HG02623 (cell line): Measurements from ENCODE around the gene GGTA1.

Experiments used
- ATAC-seq: cut with Tn5 transposase; IDR thresholded peaks from one replicate; pipeline ENCODE4 v1.9.1; 2021; ENCODE audit warnings: moderate library complexity; ENCODE audit not compliant: unreplicated experiment

Gene GGTA1

GRCh38 chr9:121500165-121500478, 478 bp upstream of the GGTA1 start:
- ATAC-seq: no peak

GRCh38 chr9:121499177-121499426, 542 bp downstream of the GGTA1 start:
- no peak for ATAC-seq

DNA sequence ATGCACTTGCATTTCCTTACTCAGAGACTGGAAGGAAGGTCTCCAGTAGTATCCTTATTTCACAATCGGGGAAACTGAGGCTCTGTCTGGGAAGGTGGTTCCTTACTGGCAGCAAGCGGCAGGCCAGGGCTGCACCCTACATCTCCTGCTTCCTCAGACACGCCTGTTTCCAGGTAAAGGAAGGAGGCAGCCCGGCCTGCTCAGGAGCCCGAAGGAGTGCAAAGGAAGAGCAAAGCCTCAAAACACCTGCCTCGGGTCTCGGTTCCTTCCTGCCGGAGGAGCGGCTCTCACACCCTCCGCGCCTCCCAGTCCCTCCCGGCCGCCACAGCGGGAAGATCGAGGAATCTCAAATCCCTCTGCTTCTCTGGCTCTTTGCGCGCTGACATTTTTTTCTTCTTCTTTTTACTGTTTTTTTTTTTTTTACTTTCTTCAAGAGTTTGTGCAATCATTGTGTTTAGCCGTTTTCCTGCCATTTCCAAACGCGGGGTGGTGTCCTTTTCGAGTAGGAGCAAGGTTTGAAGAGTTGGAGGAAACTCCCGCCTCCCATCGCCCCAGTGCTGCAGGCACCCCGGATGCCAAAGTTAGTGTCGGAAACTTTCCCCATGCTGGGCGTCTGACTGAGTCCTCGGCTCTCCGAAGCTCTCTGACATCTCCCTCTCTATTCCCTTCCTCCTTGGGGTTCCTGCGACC, 1.0 kb downstream of the GGTA1 start:
- ATAC-seq: no peak

DNA sequence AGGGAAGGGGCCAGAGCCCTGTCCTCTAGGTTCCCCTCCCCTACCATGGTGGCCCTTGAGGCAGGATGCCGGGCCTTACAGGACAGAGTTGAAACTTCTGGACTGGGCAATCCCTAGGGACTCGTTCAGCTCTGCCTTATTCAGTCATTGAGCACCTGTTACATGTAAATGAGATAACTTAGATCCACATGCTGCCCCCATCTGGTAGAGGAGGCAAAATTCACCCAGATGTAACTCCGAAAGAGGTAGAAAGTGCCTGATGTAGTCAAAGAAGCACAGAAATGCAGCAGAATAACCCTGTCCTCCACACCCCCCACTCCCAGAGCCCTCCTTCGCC, 1.5 kb downstream of the GGTA1 start:
- peak; percentile 76 for ATAC-seq

DNA sequence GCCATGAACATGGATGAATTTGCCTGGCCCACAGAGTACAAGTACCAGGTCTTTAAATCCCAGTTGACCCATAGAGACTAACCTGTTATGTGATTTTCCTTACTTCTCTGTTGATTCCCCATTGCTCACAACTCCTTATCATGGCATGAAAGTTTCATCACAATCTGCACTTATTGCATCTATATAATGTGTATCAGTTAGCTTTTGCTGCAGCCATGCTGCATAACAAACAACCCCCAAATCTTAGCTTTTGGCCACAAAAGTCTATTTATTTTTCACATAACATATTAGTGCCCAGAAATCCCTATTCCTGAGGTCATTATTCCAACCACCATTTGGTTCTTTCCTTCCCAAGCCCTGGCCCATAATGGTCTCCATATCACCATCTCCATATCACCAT, 3.7 kb downstream of the GGTA1 start:
- ATAC-seq: no peak

DNA sequence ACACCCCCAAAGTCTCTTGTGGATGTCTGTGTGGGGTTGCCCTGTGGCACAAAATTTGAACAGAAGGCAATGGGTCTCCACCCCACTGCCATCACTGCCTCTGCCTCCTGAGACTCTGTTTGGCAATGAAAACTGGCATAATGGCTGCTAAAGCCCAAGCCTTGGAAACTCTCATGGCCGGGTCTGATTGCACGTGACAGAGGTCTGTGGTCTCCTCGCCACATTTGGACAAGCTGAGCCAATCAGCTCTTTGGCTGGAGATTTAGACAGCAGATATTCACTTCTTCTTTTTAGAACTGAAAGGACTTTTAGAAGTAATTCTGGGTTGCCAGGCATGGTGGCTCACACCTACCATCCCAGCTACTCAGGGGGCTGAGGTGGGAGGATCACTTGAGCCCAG, 5.5 kb downstream of the GGTA1 start:
- no peak for ATAC-seq

GRCh38 chr9:121491111-121491510, 8.5 kb downstream of the GGTA1 start:
- no peak for ATAC-seq

DNA sequence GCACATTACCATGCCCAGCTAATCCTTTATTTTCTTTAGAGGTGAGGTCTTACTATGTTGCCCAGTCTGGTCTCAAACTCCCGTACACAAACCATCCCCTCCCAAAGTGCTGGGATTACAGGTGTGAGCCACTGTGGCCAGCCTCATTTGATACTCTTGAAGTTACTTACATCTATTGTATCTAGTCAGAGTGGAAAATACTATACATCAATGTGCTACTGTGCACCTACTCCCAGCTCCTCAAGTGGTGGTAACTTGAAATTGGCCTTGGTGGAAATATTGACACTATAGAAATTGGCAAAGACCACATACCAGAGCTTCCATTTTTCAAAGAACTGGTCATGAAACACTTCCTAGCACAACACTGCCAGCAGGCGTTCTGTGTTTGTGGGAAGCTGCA, 10.3 kb downstream of the GGTA1 start:
- no peak for ATAC-seq

DNA sequence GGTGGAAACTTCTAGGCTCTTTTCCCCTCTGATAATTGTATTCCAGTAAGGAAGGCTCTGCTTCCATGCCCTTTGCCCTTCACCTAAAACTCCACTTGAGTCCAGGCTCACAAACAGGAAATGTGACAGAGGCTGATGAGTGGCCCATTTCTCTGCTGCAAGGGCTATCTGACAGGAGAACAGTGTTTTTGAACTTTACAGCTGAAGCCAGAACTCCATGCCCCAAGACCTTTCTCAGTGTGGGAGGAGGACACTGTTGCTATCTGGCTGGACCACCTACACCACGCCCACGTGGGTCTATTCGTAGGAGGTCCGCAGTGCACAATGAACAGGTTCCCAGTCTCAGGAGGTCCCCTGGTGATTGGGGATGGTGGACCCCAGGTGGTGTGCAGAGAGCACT, 13.6 kb downstream of the GGTA1 start:
- ATAC-seq: no peak

DNA sequence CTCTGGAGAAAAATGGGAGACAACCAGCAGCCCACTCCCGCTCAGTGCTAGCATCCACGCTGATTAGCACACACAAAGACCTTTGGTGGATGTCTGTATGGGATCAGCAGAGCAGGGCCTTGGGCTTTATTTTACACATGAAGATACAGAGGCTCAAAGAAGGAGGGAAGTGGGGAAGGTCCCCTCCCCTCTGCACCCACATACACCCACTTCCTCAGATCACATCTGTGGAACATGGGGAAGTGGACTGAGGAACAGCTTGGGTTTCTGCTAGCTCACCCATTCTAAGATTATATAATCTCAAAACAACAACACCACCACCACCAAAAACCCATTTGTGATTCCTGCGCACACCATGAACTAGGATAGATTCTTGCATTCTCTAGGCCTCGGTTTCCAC, 14.0 kb downstream of the GGTA1 start:
- ATAC-seq: no peak

DNA sequence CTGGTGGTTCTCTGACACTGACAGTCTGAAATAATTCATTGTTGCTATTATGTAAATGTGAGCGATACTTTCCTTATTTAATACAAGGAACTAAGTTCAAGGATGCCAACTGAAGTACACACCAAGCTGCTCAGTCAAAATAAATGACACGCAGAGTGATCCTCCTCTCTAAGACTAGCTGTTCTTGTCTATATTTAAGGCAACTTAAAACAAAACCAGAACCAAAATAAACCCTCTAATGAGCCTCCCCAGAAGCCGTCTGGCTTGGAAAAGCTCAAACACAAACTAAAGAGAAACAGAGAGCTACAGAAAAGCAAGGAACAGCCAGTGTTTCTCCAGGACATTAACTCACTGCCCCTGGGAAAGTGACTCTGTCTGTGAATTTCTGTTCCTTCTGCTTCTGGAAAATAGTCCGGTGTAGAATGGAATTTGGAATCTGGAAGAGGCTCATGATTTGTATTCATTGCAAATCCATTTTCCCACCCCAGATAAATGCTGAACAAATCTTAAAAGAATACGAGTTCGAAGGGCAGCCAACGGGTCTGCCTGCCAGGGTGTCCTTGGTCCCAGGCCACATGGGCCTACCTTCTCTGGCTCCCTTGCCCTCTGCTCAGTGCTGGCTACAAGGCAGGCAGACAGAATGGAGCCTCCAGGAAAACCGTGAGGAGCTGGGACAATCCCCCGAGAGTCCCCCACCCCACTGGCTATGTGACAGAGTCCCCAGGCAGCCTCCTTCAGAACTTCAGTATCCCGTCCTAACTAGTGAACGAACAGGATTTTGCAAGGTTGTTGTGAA, 14.8 kb downstream of the GGTA1 start:
- ATAC-seq: no peak

DNA sequence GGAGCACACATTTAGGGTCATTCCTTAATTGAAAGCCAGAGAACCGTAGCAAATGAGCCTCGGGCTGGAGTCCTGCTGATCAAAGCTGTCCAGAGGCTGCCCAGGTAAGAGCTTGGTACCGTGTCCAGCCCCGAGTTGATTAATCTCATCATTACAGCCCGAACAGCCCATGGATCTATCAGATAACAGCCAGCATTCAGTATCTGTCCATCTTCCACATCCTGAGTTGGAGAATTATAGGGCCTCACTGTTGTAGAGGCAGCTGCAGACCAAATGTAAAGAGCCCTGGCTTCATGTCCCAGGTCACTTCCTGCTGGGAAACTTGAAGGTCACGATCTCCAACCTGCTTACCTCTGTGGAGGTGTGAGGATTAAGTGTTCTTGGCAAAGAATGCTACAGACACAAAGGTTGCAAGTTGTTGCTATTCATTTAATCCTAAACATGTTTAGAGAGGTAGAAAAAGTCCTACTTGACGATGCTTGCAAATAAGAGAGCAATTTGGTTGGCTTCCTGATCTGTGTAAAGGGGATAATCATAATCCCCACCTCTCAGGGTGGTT, 16.1 kb downstream of the GGTA1 start:
- ATAC-seq: no peak

DNA sequence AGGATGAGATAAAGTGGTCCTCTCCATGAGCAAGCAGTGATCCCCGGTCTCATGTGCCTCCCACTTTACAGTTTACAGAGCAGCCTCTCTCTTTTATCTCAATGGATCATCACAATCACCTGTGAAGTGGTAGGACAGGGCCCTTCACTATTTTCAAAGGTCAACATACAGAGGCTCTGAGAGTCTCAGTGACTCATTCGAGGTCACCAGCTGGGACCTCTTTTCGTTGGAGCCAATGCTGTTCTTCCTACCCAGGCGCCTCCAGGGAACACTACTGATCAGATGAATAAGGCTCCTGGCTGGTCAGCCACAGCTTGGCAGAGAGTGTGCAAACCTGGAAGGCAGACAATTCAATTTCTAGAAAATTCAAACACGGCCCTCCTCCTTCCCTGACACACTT, 16.6 kb downstream of the GGTA1 start:
- no peak for ATAC-seq

DNA sequence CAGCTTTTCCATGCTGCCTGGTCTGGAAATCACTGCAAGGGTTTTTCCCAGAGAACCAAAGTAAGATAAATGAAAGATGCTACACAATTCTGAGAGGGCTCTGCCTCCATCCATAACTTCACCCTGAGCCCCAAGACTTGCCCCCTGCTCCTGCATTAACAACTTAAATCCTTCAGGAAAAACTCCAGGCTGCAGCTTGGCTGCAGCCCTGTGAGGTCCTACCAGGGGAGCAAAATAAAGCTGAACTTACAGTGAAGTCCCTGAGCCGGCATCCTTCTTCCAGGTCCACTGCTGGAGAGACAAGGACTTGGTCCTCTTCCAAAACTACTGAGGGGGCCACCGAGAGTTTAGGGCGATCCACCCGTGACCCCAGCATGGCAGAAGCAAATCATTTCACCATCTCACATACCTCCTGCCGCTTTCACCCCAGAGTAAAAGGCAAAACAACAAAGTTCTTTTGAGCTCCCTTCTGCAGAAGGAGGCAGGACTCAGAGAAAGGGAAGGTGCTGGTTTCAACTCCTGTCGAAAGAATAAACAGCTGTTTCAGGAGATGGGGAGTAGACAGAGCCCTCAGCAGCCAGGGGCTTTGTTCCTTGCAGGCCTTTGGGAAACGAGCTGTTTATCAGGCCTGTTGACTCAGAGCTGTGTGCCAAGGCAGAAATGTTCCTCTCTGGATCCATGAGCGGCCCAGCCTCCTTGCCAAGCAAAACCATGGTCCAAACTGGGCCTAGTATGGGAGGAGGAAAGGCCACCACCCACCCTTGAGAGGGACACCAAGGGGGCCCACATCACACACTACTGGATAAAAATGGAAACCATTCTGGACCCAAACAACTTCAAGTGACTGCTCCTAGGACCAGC, 20.6 kb downstream of the GGTA1 start:
- ATAC-seq: no peak

DNA sequence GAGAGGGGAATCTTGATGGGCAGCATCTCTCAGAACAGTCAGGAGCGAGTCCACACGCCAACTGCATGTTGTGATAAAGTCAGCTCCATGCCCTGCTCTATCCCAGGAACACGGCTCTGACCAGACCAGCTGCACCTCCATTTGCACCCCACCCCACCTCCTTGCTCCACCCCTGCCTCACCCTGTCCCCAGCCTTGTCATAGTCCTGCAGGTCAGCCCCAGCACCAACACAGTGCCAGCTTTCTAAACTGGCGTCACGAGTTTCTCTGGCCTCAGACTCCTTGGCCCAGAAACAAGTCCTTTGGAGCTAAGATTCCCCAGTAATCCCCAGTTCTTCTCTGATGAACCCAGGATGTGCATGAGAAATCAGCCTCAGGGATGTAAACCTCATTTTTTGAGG, 23.5 kb downstream of the GGTA1 start:
- ATAC-seq: no peak

- no peak for ATAC-seq
Measured at GRCh38 chr9:121474231-121474947, 25.3 kb downstream of the GGTA1 start.

GRCh38 chr9:121473229-121473628, 26.4 kb downstream of the GGTA1 start:
- no peak for ATAC-seq

DNA sequence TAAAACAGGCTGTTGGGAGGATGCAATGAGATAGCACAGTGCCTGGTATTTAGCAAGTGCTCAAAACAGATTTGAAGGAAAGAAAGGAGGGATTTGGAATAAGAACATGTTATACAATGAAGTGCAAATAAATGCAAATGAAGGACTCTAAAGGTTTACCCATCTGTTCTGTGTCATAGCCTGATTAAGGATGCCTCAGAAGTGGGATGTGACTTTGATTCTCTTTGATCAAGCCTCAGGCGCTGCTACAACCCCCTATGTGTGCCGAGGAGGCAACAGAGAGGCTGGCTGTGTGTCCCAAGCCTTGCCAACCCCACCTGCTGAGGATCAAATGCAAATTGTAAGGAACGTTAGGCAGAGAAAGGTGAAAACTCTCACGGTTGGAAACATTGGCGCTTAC, 27.2 kb downstream of the GGTA1 start:
- ATAC-seq: no peak

- ATAC-seq: no peak
Measured at GRCh38 chr9:121466142-121466541, 33.5 kb downstream of the GGTA1 start.

- no peak for ATAC-seq
Measured at GRCh38 chr9:121464968-121465367, 34.7 kb downstream of the GGTA1 start.

- no peak for ATAC-seq
Measured at GRCh38 chr9:121463026-121463807, 36.4 kb downstream of the GGTA1 start.
